HK-2 (cell line): ENCODE data around the gene PLAAT1.
A peak's percentile ranks its signal among the peaks of the same experiment; 100 is the strongest.

Experiments
- DNase-seq: peaks from one replicate; pipeline ENCODE4 v3.0.0-alpha.2; 2018; ENCODE audit not compliant: unreplicated experiment

Gene PLAAT1

GRCh38 chr3:193240850-193241706, at the start of gene PLAAT1:
Gene PLAAT1, plus strand, starts transcription at chr3:193241222. Its CDS starts 14,429 bp downstream, at chr3:193255651.
- peak; percentile 90 for DNase-seq

- DNase-seq = no peak
Measured at GRCh38 chr3:193194371-193194770, 46.7 kb upstream of the PLAAT1 start.

GRCh38 chr3:193196746-193197145, 44.3 kb upstream of the PLAAT1 start:
- no peak for DNase-seq

GRCh38 chr3:193207290-193208273, 33.4 kb upstream of the PLAAT1 start:
- DNase-seq = no peak

GRCh38 chr3:193210618-193211017, 30.4 kb upstream of the PLAAT1 start:
- no peak for DNase-seq

- DNase-seq = no peak
Measured at GRCh38 chr3:193211173-193211572, 29.8 kb upstream of the PLAAT1 start.

GRCh38 chr3:193211984-193212383, 29.0 kb upstream of the PLAAT1 start:
- DNase-seq = no peak

GRCh38 chr3:193212844-193213243, 28.2 kb upstream of the PLAAT1 start:
- no peak for DNase-seq

- no peak for DNase-seq
Measured at GRCh38 chr3:193214445-193214844, 26.6 kb upstream of the PLAAT1 start.

GRCh38 chr3:193225302-193226125, 15.5 kb upstream of the PLAAT1 start:
- DNase-seq = no peak

GRCh38 chr3:193228206-193228605, 12.8 kb upstream of the PLAAT1 start:
- no peak for DNase-seq

GRCh38 chr3:193229851-193230420, 11.1 kb upstream of the PLAAT1 start:
- no peak for DNase-seq

GRCh38 chr3:193230610-193231009, 10.4 kb upstream of the PLAAT1 start:
- DNase-seq = no peak

- DNase-seq = no peak
Measured at GRCh38 chr3:193231201-193231600, 9.8 kb upstream of the PLAAT1 start.

GRCh38 chr3:193236599-193236998, 4.4 kb upstream of the PLAAT1 start:
- DNase-seq = no peak

GRCh38 chr3:193237030-193237429, 4.0 kb upstream of the PLAAT1 start:
- no peak for DNase-seq

GRCh38 chr3:193240436-193240849, 579 bp upstream of the PLAAT1 start:
- peak; percentile 24 for DNase-seq

- no peak for DNase-seq
Measured at GRCh38 chr3:193241716-193242115, 694 bp downstream of the PLAAT1 start.

GRCh38 chr3:193243571-193243970, 2.5 kb downstream of the PLAAT1 start:
- no peak for DNase-seq

- DNase-seq = no peak
Measured at GRCh38 chr3:193248848-193249468, 7.9 kb downstream of the PLAAT1 start.

GRCh38 chr3:193250492-193250891, 9.5 kb downstream of the PLAAT1 start:
- DNase-seq = no peak
